SK-N-DZ (cell line): ENCODE data around the gene UNKL.

Source experiments
- DNase-seq: peaks from one replicate; pipeline ENCODE4 v3.0.0-alpha.2; 2015; ENCODE audit warnings: low spot score

The UNKL gene

DNA sequence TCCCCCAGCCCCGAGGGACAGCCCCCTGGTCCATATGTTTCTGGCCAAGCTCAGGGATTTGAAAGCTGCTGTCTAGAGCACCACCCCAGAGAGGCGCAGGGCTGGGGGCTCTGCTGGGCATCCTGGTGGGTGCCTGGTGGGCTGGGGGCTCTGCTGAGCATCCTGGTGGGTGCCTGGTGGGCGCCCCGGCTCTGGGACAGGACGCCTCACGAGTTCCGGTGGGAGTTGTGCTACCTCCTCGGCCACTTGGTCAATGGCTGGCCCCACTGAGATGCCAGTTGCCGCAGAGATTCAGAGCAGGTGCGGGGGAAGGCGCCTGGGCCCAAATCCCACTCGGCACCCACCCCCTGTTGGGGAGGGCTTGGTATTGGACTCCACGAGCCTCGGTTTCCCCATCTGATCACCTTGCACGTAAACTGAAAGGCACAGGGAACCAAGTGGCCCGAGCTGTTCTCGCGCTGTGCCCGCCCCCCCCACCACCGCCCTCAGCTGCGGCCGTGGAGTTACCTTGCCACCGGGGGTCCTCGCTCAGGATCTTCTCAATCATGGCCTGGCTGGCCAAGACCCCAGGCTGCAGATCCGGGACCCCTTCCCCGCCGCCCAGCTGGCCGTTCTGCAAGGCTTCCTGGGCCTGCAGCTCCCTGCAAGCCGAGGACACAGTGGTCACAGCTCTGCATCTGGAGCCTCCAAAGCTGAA is 13.3 kb downstream of the UNKL start:
- DNase-seq, result no peak

DNA sequence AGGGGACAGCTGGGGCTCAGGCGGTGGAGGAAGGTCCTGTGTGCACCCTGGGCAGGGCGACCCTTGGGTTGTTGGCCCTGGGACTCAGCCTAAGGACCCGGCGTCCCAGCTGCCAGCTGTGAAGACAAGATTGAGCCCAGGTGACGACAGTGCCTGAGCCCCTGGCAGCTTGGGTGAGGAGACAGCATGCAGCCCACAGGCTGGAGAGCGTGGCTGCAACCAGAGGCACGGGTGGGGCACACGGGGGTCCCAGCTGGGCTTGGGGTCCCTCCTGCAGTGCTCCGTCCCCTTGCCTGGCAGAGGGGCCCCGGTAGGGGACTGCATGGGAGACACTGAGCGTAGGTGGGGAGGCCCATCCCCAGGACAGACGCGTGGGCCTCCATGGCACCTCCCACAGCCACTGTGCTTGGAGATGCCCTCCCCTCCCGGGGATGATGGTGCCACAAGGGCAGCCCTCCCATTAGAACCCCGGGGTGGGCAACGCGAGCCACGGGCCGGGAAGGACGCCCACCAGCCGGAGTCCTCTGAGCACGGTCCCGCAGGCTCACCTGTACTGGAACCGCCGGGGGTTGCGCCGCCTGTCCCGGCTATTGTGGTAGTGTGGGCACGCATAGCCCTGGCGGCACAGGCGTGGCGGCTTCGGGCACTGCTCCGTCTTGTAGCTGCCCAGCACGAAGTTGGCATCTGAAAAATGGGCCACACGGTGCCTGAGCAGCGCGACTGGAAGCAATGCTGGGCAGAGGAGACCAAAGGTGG is 15.5 kb downstream of the UNKL start:
- no peak for DNase-seq

- DNase-seq, result no peak
Observed at GRCh38 chr16:1398351-1398750, 16.2 kb downstream of the UNKL start.

DNA sequence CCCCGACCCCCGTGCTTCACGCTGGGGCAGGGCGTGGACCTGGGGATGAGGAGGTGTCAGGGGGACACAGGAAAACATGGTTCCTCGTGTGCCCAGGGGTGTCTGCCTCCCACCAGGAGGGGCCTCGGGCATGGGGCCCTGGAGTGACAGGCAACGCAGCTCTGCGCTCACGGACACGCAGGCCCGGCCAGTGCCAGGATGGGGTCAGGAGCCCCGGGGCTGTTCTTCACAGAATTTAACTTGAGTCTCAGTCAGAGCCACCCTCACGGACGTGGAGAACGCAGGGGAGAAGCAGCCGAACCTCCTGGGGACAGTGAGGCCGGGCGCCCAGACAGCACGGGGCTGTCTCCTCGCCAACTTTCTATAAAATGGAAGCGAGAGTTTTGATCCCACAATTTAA is 16.7 kb downstream of the UNKL start:
- DNase-seq, result no peak

- DNase-seq, result no peak
Observed at GRCh38 chr16:1395444-1396031, 19.0 kb downstream of the UNKL start.

DNA sequence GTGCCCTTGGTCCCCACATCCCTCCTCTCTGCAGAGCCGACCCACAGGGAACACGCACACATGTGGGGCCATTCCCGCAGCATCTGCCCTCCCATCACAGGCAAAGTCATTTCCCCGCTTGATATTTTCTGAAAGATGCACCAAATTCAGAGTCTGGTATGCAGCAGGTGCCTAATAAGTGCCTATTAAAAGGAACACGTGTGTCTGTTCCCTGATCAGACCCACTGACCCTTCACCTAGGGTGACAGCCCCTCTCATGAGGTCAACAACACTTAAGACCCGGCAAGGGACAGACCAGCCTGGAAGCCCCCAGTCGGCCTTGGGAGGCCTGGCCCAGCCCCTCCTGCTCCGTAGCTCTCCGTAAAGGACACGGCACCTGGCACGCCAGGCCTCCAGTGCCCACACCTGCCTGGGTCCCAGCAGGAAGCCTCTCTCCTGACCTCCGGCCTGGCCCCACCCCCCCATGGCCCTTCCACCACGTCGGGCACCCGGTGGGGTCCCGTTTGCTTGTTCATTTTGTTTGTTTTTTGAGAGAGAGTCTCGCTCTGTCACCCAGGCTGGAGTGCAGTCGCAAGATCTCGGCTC is 20.0 kb downstream of the UNKL start:
- DNase-seq, result no peak

DNA sequence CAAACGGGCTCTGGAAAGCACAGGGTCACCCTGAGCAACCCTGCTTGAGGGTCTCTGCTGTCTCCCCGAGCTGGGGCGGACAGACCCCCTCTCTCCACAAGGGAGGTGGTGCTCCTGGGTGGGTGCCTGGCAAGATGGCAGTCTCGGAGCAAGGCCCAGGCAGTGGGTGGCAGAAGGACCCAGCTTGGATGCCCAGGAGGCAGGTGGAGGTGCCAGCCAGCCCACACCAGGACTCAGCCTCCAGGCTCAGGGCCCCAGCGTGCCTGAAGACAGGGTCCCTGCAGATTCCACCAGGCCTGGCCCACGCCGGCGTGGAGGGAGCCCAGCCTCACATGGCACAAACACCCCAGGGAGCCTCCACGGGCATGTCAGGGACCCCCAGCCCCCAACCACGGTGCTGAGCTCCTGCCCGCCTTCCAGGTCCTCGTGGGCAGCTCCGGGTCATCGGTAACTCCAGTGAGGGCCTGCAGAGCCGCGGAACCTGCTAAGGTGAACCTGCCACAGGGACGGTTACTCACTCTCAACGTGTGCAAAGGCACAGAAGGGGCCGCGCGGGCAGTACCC is 20.8 kb downstream of the UNKL start:
- DNase-seq, result no peak

- no peak for DNase-seq
Observed at GRCh38 chr16:1392826-1393225, 21.7 kb downstream of the UNKL start.

GRCh38 chr16:1390239-1390779 is 24.2 kb downstream of the UNKL start:
- DNase-seq, result no peak

- DNase-seq, result no peak
Observed at GRCh38 chr16:1389762-1390161, 24.7 kb downstream of the UNKL start.

DNA sequence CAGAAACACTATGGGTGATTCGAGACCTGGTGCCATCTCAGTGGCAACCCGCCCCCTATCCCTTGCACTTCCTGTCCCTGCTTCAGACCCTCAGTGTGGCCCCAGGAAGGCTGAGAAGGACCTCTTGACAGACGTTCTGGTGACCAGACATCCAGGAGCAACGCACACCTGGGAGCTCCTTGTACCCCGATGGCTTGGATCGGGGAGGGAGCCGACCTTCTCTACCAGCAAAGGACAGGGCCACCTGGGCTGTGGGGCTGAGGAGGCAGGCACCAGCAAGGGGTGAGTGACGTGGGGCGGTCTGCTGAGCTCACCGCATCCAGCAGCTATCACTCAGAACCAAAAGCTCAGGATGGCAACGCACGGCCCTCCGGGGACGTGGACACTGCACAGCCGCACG is 27.2 kb downstream of the UNKL start:
- no peak for DNase-seq

DNA sequence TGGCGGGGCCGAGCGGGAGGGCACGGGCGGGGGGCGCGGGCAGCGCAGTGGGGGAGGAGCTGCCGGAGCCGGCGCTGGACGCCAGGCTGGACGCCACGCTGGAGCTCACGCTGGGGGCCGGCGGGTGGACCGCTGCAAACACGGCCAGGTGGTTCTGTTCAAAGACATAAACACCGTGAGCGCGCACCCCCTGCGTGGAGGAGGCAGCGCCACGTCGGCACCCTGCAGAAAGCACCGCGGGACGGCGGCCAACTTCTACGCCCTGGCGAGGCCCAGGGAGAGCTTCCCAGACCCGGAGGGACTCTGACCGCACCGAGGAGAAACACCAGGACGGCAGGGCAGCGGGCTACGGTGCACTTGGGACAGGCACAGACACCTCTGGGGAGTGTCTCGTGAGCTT is 29.3 kb downstream of the UNKL start:
- DNase-seq, result no peak

DNA sequence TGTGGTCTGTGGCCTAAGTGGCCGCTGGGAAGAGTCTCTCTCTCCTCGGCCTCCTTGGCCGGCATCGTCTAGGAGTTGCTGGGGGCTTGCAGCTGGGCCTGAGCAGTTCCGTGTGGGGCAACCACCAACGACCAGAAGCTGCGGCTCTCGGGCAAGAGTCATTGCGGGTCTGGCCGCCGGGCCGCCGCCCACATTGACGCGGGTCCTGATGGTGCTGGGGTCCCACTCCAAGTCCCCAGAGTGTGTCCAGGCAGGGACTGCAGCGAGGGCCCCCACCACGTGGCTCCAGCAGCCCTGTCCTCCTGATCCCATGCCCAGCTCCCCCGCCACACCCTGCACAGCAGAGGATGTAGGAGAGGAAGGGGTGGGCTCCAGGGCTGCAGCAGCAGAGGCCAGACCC is 30.9 kb downstream of the UNKL start:
- DNase-seq, result no peak

- no peak for DNase-seq
Observed at GRCh38 chr16:1381612-1382406, 32.7 kb downstream of the UNKL start.

GRCh38 chr16:1380195-1380594 is 34.3 kb downstream of the UNKL start:
- no peak for DNase-seq

DNA sequence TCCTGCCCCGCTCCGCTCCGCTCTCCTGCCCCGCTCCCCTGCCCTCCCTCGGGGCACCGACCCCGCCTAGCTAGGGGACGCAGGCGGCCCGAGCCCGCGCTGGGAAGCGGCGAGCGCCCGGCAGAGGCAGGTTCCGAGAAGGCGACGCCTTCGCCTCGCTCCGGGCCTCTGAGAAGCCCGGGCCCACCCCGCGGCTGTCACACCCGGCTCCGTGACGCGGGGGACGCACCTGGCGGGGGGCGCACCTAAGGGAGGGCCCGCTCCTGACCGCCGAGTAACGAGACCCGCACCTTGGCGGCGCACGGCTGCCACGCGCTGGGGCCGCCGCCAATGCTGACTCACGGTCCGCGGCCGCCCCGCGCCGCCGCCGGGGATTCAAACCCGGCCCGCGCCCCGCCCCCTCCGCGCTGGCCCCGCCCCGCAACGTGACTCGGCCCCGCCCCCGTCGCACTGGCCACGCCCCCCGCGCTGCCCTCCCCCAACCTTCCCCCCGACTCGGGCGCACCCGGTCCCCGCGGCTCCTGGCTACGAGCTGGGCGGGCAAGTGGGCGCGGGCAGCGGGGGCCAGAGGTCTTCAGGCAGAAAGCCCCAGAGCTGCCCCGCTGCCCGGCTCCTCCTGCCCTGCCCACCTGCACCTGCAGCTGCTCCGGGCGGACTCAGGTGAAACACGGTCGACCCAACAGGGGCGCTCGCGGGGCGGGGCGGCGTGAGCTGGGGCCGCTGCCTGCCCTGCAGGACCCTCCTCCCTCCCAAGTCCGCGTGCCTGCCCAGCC is 35.0 kb downstream of the UNKL start:
- peak; percentile 50 for DNase-seq

DNA sequence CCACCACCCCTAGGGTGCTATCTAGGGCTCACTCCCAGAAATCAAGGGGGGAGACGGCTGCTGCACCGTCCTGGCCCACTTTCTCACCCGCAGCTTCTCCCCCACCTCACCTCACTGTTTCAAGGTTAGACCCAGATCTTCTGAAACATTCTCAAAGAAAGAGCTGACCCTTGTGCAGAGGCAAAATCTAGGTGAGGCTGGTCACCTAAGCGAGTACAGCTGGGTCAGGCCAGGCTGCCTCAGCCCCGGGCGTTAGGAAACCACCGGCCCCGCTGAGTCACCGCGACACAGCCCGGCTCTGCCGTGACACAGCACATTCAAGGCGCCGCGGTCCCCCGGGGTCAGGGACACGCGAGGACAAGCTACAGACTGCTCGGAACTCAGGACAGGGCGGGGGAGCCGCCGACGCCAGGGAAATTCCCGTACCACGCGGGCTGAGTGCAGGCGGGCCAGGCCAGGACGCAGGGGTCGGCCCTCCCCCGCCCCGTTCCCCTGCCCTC is 35.6 kb downstream of the UNKL start:
- peak; percentile 32 for DNase-seq

- DNase-seq, result no peak
Observed at GRCh38 chr16:1378087-1378803, 36.3 kb downstream of the UNKL start.

GRCh38 chr16:1377406-1378010 is 37.0 kb downstream of the UNKL start:
- no peak for DNase-seq
